Loucy (cell line): ENCODE measurements around the gene FSTL3.

ENCODE experiments used
- H2AFZ ChIP-seq: fragments of 200-600 bp; sonication (generic); 2 replicates; pipeline ENCODE4 v1.6.0; 2016; ENCODE audit warnings: antibody characterized with exemption, mild to moderate bottlenecking, low read length, moderate library complexity
- H3F3A ChIP-seq: fragments of 200-600 bp; 2 replicates; pipeline ENCODE4 v1.6.0; 2016; ENCODE audit warnings: antibody characterized with exemption, low read depth, mild to moderate bottlenecking
- H3K27me3 ChIP-seq: fragments of 200-600 bp; sonication (generic); 2 replicates; pipeline ENCODE4 v1.6.1; 2014; ENCODE audit warnings: low read length, mild to moderate bottlenecking; ENCODE audit not compliant: insufficient read depth, poor library complexity, severe bottlenecking
- H3K36me3 ChIP-seq: fragments of 200-600 bp; sonication (generic); 2 replicates; pipeline ENCODE4 v1.6.1; 2016; ENCODE audit warnings: low read length; ENCODE audit not compliant: insufficient read depth
- H3K4me1 ChIP-seq: fragments of 200-600 bp; sonication (generic); 2 replicates; pipeline ENCODE4 v1.5.1; 2014; ENCODE audit warnings: low read length, mild to moderate bottlenecking; ENCODE audit not compliant: insufficient read depth, poor library complexity, severe bottlenecking
- H3K4me2 ChIP-seq: fragments of 200-600 bp; sonication (generic); 2 replicates; pipeline ENCODE4 v1.6.0; 2014; ENCODE audit warnings: antibody characterized with exemption, low read length, low read depth, mild to moderate bottlenecking; ENCODE audit not compliant: poor library complexity, severe bottlenecking
- H3K4me3 ChIP-seq: fragments of 200-600 bp; sonication (generic); 2 replicates; pipeline ENCODE4 v1.5.1; 2014; ENCODE audit warnings: low read length, mild to moderate bottlenecking, mixed read lengths; ENCODE audit not compliant: poor library complexity, severe bottlenecking
- H3K79me2 ChIP-seq: fragments of 200-600 bp; sonication (generic); 2 replicates; pipeline ENCODE4 v1.6.1; 2014; ENCODE audit warnings: low read length; ENCODE audit not compliant: insufficient read depth
- H3K9ac ChIP-seq: fragments of 200-600 bp; sonication (generic); 2 replicates; pipeline ENCODE4 v1.6.0; 2014; ENCODE audit warnings: mild to moderate bottlenecking, low read depth, low read length, moderate library complexity; ENCODE audit not compliant: poor library complexity, severe bottlenecking
- H3K9me2 ChIP-seq: fragments of 200-600 bp; sonication (generic); replicated peaks from 2 replicates; pipeline ENCODE4 v1.6.1; 2016; ENCODE audit warnings: low read depth, low read length, mixed read lengths
- H3K9me3 ChIP-seq: fragments of 200-600 bp; sonication (generic); 2 replicates; pipeline ENCODE4 v1.6.1; 2014; ENCODE audit warnings: mild to moderate bottlenecking, antibody characterized with exemption, low read length, low read depth; ENCODE audit not compliant: insufficient read depth
- H4K20me1 ChIP-seq: fragments of 200-600 bp; sonication (generic); 2 replicates; pipeline ENCODE4 v1.6.0; 2014; ENCODE audit warnings: antibody characterized with exemption, low read length, mild to moderate bottlenecking; ENCODE audit not compliant: insufficient read depth, poor library complexity, severe bottlenecking
- CTCF ChIP-seq: fragments of 200-600 bp; sonication (generic); conservative IDR thresholded peaks from 2 replicates; pipeline ENCODE4 v1.5.1; 2014; ENCODE audit warnings: mild to moderate bottlenecking, antibody characterized with exemption, low read length
- EZH2phosphoT487 ChIP-seq: fragments of 200-600 bp; IDR thresholded peaks from 2 replicates; pipeline ENCODE4 v1.6.1; 2018; ENCODE audit warnings: antibody characterized with exemption, mild to moderate bottlenecking, moderate library complexity, borderline replicate concordance

Gene FSTL3

DNA sequence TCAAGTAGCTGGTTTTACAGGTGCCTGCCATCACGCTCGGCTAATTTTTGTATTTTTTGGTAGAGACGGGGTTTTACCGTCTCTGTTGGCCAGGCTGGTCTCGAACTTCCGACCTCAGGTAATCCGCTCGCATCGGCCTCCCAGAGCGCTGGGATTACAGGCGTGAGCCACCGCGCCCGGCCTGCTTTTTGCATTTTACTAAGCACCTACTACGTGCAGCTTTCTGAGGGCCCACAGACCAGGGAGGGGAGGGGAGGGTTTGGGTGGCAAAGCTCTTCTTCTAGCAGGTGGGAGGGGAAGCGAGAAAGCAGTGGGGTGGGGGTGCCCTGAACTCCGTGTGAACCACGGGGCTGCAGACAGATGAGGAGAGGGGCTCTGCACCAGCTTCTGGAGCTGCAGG lies 47.5 kb downstream of the FSTL3 start:
- H3K9me3 ChIP-seq, result no peaks in the 10 kb centered on the region
- H3K9ac ChIP-seq, result no peak overlapping the region
- H3K36me3 ChIP-seq, result no peaks in the 10 kb centered on the region
- no peak overlapping the region for H2AFZ ChIP-seq
- H3K4me1 ChIP-seq, result no peaks in the 10 kb centered on the region
- H3K4me2 ChIP-seq, result no peak overlapping the region
- no peaks in the 10 kb centered on the region for H3K9me2 ChIP-seq
- H3K27me3 ChIP-seq, result no peaks in the 10 kb centered on the region
- H3F3A ChIP-seq, result no peaks in the 10 kb centered on the region
- H3K79me2 ChIP-seq, result no peaks in the 10 kb centered on the region
- TF ChIP-seq CTCF (no peak), EZH2phosphoT487 (no peak)
- H4K20me1 ChIP-seq, result no peaks in the 10 kb centered on the region
- no peak overlapping the region for H3K4me3 ChIP-seq

GRCh38 chr19:725461-726089 lies 49.4 kb downstream of the FSTL3 start:
- Histone ChIP-seq H3K4me3 (no peak overlapping the region), H3K79me2 (no peaks in the 10 kb centered on the region), H3K4me1 (no peaks in the 10 kb centered on the region), H2AFZ (no peak overlapping the region), H3K9ac (no peak overlapping the region), H3K9me2 (no peaks in the 10 kb centered on the region), H3K36me3 (no peaks in the 10 kb centered on the region), H3K9me3 (no peaks in the 10 kb centered on the region), H3K27me3 (no peaks in the 10 kb centered on the region), H4K20me1 (no peaks in the 10 kb centered on the region), H3F3A (no peaks in the 10 kb centered on the region), H3K4me2 (no peak overlapping the region)
- TF ChIP-seq CTCF (no peak), EZH2phosphoT487 (no peak)

DNA sequence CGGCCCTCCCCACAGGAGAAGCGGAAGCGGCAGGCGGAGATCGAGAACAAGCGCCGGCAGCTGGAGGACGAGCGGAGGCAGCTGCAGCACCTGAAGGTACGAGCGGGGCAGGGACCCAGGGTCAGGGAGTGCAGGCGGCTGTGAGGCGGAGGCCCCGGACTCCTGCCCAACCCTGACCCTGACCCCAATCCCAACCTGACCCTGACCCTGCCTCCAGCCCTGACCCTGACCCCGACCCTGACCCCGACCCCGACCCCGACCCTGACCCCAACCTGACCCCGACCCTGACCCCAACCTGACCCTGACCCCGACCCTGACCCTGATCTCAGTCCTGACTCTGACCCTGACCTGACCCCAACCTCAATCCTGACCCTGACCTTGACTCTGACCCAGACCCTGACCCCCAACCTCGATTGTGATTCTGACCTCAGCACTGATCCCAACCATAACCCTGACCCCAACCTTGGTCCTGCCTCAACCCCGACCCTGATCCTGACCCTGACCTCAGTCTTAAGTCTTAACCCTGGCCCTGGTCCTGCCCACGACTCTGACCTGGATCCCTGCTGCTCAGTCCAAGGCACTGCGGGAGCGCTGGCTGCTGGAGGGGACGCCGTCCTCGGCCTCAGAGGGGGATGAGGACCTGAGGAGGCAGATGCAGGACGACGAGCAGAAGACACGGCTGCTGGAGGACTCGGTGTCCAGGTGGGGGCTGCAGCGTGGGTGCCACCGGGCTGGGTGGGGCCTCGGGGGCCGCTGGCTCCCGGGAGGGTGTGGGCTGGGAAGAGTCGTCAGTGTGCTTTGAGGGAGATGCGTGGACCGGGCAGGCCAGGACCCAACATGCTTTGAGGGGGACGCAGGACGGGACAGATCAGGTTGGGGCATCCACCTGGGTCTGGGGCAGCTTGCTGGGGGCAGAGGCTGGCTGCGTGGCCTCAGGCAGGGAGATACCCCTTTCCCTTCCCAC lies 51.1 kb downstream of the FSTL3 start:
- Histone ChIP-seq H3K27me3 (no peaks in the 10 kb centered on the region), H4K20me1 (no peaks in the 10 kb centered on the region), H3K9me2 (no peaks in the 10 kb centered on the region), H3K4me3 (no peak overlapping the region), H3K36me3 (no peaks in the 10 kb centered on the region), H3K79me2 (no peaks in the 10 kb centered on the region), H3K4me1 (no peaks in the 10 kb centered on the region), H2AFZ (no peak overlapping the region), H3K4me2 (no peak overlapping the region), H3K9me3 (no peaks in the 10 kb centered on the region), H3F3A (no peaks in the 10 kb centered on the region), H3K9ac (no peak overlapping the region)
- TF ChIP-seq EZH2phosphoT487, result no peak
- no peak for TF ChIP-seq CTCF
